GM19238 (cell line): ENCODE results near the gene EXOC4.
"Not testable (repeated sequence)": the region's sequence is repeated elsewhere in the genome, so short reads cannot be mapped to it uniquely, and the experiment has no call there.

Source experiments
- DNase-seq: peaks from one replicate; pipeline ENCODE4 v3.0.0; 2011; ENCODE audit warnings: low spot score; ENCODE audit not compliant: insufficient read length

The EXOC4 gene

DNA sequence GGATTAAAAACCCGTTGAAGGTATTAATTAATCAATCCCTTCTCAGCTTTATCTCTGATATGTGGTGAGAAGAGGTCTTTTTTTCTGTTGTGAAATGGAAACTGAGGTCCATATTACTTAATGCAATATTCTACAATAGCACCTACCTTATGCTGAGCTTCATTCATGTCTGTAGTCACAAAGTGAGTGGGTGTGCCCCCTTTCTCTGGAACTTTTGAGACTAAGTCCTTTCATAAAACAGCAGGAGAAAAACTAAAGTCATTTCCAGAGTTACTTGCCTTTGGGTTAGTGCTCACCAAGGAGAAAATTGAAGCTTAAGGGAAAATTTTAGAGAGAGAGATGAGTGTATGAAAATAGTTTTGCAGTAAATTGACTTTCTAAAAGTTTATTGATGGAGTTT, 61.2 kb downstream of the EXOC4 start:
- DNase-seq, result no peak

DNA sequence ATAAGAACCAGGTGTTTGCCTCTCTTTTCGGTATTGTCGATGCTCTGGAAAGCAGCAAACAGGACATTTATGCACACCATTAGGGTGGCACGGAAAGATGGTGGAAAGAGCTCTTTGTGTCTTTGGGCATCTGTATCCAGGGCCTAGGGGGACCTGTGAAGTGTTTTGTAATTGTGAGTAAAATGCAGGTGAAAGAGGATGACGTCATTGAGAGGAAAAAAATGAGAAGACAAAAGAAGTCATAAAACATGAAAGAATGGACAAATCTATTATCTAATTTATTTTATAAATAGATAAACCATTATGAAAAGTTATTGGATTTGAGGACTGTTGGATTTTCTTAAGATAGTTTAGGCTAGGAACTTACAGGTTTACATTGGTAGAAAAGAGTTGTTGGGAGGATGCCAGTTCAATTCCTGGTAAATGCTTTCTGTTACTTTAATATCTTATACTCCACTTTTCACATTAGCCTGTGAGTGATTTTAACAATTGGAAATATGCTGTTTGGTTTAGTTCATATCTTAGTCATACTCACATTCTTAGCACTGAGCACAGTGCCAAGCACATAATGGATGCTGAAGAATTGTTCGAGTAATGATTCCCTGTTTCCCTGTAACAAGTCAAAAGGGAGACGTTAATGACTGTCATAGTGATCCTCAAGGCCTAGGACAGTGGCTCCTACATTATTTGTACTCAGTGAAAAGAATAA, 62.6 kb downstream of the EXOC4 start:
- DNase-seq, result no peak

GRCh38 chr7:133319842-133320241, 67.0 kb downstream of the EXOC4 start:
- DNase-seq, result no peak

DNA sequence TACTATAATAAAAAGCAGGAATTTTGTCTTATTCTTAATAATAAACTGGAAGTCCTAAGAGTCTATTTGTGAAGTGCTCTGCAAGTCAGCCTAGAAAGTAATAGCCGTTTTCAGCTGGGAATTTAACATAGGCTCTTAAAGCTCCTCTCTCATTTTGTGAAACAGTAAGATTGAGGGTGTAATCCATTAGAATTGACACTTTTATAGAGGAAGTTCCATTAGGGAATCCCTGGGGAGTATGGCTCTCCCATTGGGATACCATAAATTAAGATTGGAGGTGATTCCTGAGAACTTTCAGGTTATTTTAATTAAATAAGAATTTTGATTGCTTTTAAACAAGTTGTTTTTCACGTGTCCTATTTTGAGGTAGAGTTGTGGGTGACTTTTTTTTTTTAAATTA, 68.0 kb downstream of the EXOC4 start:
- DNase-seq, result no peak

DNA sequence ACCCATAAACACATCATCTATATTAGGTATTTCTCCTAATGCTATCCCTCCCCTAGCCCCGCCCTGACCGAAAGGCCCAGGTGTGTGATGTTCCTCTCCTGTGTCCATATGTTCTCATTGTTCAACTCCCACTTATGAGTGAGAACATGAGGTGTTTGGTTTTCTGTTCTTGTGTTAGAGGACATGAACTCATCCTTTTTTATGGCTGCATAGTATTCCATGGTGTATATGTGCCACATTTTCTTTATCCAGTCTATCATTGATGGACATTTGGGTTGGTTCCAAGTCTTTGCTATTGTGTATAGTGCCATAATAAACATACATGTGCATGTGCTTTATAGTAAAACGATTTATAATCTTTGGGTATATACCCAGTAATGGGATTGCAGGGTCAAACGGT, 68.5 kb downstream of the EXOC4 start:
- DNase-seq, result not testable (repeated sequence)

GRCh38 chr7:133326745-133327144, 73.9 kb downstream of the EXOC4 start:
- not testable (repeated sequence) for DNase-seq

GRCh38 chr7:133328021-133328420, 75.1 kb downstream of the EXOC4 start:
- DNase-seq, result not testable (repeated sequence)

DNA sequence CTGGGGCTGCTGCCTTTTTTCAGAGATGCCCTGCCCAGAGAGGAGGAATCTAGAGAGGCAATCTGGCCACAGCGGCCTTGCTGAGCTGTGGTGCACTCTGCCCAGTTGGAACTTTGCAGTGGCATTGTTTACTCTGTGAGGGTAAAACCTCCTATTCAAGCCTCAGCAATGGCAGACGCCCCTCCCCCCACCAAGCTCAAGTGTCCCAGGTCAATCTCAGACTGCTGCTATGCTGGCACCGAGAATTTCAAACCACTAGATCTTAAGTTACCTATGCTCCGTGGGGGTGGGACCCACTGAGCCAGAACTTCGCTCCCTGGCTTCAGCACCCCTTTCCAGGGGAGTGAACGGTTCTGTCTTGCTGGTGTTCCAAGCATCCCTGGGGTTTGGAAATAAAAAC, 77.2 kb downstream of the EXOC4 start:
- no peak for DNase-seq

DNA sequence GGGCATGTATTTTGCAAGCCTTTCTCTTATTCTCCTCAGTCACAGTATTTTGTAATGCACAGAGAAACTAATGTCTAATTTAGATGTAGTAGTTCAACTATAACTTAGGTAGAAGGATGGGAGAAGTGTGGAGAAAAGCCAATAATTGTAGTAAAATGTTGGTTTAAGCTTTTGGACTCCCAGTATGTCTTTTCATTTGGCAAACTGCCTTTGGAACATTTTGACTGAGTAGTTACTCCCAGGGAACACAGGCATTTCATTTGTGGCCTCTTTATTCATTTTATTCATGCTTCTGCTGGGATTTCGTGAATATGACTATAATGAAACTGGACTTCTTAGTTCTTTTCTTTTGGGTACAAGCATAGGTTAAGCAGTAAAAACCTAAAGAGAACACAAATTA, 79.0 kb downstream of the EXOC4 start:
- no peak for DNase-seq

DNA sequence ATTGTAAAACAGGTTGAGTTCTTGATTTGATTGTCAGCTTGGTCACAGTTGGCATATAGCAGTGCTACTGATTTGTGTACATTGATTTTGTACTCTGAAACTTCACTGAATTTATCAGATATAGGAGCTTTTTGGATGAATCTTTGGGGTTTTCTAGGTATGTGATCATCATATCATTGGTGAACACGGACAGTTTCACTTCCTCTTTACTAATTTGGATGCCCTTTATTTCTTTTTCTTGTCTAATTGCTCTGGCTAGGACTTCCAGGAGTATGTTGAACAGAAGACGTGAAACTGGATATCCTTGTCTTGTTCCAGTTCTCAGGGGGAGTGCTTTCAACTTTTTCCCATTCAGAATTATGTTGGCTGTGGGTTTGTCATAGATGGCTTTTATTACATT, 86.9 kb downstream of the EXOC4 start:
- no peak for DNase-seq

DNA sequence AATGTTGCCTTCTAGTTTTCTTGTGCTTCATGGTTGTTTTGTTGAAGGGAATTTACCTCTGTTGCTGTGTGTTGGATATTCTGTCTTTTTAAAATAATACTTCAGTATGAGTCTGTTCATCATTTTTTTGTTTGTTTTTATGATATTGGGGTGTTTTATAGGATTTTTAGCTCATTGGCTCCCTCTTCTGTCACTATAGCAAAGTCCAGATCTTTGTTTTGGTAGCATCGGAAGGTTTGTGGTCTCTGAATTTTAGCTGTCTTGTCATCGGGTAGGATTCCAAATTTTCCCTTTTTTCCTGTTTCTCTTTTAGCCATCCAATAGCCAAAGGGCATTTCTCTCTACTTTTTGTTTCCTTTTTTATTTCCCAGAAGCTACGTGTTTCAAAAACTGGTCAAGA, 91.4 kb downstream of the EXOC4 start:
- DNase-seq, result no peak

DNA sequence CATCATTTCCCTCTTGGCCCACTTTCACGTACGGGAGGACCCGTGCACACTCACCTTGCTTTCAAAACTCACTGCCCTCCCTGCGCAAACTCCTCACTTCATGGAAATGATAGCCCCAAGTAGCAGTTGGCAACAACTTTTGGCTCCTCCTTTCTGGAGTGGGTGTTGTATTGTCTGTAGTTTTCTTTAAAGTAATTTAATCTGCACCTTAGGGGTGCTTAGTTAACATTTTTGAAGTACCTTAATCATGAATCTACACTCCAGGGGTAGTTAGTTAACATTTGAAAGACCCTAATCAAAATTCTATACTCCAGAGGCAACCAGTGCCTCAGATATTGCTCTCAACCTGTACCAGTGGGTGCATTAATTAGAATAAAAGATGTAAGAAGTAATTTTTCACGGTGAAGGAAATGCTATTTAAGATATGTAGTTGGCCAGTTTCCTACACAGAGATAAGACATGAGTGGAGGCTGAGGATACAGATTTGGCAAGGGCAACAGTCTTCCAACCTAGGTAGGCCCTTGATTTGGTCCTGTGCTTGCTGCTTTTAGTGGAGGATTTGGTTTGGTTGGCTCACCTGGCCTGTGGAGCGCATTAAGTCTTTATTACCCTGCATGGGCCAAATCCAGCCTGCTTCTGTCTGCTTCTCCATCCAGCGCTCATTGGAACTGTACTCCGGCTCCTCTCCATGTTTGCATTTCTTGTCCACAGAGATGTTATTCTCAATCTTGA, 93.0 kb downstream of the EXOC4 start:
- no peak for DNase-seq

DNA sequence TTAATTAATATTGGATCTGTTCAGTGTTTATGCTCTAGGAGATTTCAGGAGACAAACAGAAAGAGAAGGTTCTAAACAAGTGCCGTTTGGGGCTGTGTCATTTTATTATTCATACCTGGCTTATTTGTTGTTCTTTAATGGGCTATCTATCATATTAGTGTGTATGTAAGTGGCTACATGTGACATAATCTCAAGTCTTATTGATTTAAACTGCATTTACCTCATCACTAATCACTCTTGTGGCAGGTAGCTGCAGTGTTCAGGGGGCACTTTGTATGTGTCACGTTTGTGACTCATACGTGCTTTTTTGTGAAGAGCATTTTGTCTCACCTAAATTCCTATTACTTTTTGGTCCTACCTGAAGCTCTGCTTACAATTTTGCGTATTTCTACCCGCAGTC, 95.4 kb downstream of the EXOC4 start:
- no peak for DNase-seq

GRCh38 chr7:133349101-133349500, 96.2 kb downstream of the EXOC4 start:
- DNase-seq, result no peak

- DNase-seq, result no peak
Measured at GRCh38 chr7:133352430-133352829, 99.6 kb downstream of the EXOC4 start.

- DNase-seq, result no peak
Measured at GRCh38 chr7:133353775-133354174, 100.9 kb downstream of the EXOC4 start.

DNA sequence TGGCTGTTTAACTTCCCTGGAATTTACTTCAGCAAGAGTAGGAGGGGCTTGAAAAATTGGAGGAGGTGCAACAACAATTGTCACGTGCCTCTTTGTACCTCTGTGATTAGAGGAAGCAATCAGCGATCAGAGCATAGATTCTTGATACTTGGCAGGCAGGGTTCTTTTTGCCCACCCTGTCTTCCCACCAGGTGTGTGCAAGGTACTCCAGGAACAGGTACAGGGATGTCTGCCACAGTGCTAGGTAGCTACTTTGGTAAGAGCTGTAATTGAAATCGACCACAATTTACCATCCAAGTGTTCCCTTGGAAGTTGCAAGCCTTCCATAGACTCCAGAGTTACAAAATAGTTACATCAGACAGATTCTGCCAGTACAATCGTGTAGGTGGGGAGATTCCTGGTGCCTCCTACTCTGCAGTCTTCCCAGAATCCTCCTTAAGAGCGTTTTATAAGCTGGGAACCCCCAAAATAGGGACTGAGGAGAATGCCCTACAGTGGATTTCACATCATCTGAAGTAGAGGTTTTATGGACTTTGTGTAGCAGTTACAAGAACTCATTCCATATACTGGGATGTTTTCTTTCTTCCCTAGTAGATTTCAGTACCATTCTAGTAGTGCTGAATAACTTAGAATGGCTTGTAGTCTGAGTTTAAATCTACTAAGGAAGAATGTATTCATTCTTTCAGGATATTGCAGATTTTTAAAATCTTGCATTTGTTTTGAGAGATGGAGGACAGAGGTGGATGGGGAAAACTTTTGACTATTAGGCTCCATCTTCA, 101.9 kb downstream of the EXOC4 start:
- no peak for DNase-seq

GRCh38 chr7:133355325-133355708, 102.4 kb downstream of the EXOC4 start:
- DNase-seq, result no peak

- no peak for DNase-seq
Measured at GRCh38 chr7:133355822-133356221, 102.9 kb downstream of the EXOC4 start.

GRCh38 chr7:133358708-133359107, 105.8 kb downstream of the EXOC4 start:
- no peak for DNase-seq

- DNase-seq, result no peak
Measured at GRCh38 chr7:133359449-133359848, 106.6 kb downstream of the EXOC4 start.

DNA sequence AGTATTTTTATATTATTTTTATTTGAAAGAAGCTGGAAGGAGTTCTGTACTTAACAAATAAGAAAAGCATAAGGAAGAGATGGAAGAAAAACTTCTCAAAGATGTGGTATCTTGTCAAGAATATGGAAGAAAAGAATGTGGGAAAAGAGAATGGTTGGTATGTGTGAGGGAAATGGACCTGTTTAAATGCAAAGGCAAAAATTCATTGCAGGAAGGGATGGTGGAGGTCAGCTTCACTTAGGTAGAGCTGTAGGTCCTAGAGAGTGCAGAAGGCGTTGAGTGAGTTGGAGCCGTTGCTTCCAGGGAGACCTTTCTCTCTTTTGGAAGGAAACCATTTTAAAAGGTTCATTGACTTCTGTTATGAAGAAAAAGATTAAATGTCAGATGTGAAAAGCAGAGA, 107.3 kb downstream of the EXOC4 start:
- DNase-seq, result no peak
